ENCODE results near the gene TPTE2. TPM values are rescaled to one million over a fixed set of nuclear protein-coding genes. Genes with fewer than 3 reads are reported as not detected.
A peak's percentile ranks its signal among the peaks of the same experiment; 100 is the strongest.

TPTE2 gene
- polyA plus RNA-seq, 2 of the 4 experiments (the other 2 are of a cell fraction): not detected

DNA sequence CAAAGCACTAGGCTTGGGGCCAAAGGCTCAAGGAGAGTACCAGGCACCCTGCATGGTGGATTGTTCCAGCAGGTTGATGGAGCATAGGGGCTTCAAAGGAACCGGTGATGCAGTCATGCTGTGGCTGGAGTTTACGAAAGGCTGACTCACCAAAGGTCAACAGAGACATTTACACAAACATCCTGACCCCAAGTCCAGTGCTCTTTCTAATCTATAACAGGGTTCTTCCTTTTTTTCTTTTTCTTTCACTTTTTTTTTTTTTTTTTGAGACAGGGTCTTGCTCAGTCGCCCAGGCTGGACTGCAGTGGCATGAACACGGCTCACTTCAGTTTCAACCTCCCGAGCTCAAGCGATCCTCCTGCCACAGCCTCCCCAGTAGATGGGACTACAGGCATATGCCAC lies 35.6 kb upstream of the TPTE2 start (continued):
- no peak for TF ChIP-seq ZNF302 (CRISPR knock-in tag; IDR thresholded peaks at IDR 0.05)
- TF ChIP-seq, protein P1, sequence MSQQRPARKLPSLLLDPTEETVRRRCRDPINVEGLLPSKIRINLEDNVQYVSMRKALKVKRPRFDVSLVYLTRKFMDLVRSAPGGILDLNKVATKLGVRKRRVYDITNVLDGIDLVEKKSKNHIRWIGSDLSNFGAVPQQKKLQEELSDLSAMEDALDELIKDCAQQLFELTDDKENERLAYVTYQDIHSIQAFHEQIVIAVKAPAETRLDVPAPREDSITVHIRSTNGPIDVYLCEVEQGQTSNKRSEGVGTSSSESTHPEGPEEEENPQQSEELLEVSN (IDR thresholded peaks at IDR 0.05; ENCODE audit: borderline replicate concordance, low read depth): no peak
- no peak for TF ChIP-seq POLR2AphosphoS2 (conservative IDR thresholded peaks at IDR 0.05; ENCODE audit: low read length)
- TF ChIP-seq RAD21 (conservative IDR thresholded peaks at IDR 0.05 in 1 of 2, IDR thresholded peaks at IDR 0.05 in 1 of 2): no peak
- no peak for TF ChIP-seq CHD4 (IDR thresholded peaks at IDR 0.05; ENCODE audit: borderline replicate concordance)
- no peak for TF ChIP-seq POLR2A (IDR thresholded peaks at IDR 0.05; ENCODE audit: low read length)
- no peak for TF ChIP-seq HOXB5 (CRISPR knock-in tag; IDR thresholded peaks at IDR 0.05)
- TF ChIP-seq KDM1A (IDR thresholded peaks at IDR 0.05; ENCODE audit: low read depth): no peak
- peak in 1 of 2 experiments; percentile 56; a peak in 2 of 4 replicates for TF ChIP-seq CEBPB (IDR thresholded peaks at IDR 0.05)
- no peak for TF ChIP-seq RFX5 (IDR thresholded peaks at IDR 0.05)

DNA sequence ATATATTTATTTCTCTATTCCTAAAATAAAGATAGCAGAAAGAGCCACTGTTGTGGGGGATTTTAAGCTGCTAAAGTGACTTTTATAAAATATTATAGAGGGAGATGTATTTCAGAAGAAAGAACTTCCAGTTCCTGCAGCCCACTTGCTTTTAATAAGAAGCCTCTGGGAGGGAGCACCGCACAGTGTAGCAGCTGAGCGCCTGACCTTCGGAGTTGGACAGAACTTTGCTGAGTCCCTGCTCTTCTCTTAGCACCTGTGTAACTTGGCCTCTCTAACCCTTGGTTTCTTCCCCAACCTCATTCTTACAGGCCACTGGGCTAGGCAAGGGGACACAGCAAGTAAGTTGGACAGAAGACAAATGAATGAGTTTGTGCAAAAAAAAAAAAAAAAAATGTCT lies 34.8 kb upstream of the TPTE2 start:
- no peak for TF ChIP-seq RNF2 (IDR thresholded peaks at IDR 0.05; ENCODE audit: borderline replicate concordance, low read depth)
- no peak for TF ChIP-seq JUN (IDR thresholded peaks at IDR 0.05)
- no peak for TF ChIP-seq ZC3H11A (IDR thresholded peaks at IDR 0.05)
- no peak for TF ChIP-seq HOXB5 (CRISPR knock-in tag; IDR thresholded peaks at IDR 0.05)
- TF ChIP-seq RARB (CRISPR knock-in tag; IDR thresholded peaks at IDR 0.05): no peak
- no peak for TF ChIP-seq PHF8 (IDR thresholded peaks at IDR 0.05; ENCODE audit: borderline replicate concordance, low read depth)
- no peak for TF ChIP-seq KDM5A (IDR thresholded peaks at IDR 0.05)
- TF ChIP-seq, protein P2, sequence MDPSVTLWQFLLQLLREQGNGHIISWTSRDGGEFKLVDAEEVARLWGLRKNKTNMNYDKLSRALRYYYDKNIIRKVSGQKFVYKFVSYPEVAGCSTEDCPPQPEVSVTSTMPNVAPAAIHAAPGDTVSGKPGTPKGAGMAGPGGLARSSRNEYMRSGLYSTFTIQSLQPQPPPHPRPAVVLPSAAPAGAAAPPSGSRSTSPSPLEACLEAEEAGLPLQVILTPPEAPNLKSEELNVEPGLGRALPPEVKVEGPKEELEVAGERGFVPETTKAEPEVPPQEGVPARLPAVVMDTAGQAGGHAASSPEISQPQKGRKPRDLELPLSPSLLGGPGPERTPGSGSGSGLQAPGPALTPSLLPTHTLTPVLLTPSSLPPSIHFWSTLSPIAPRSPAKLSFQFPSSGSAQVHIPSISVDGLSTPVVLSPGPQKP (IDR thresholded peaks at IDR 0.05; ENCODE audit: low read depth, low read length): no peak
- TF ChIP-seq RAD21 (conservative IDR thresholded peaks at IDR 0.05 in 1 of 2, IDR thresholded peaks at IDR 0.05 in 1 of 2): no peak
- TF ChIP-seq GATA3 (IDR thresholded peaks at IDR 0.05; ENCODE audit: borderline replicate concordance): no peak
- TF ChIP-seq, protein P3, sequence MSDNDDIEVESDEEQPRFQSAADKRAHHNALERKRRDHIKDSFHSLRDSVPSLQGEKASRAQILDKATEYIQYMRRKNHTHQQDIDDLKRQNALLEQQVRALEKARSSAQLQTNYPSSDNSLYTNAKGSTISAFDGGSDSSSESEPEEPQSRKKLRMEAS (IDR thresholded peaks at IDR 0.05): no peak
- no peak for TF ChIP-seq ZFP36 (IDR thresholded peaks at IDR 0.05; ENCODE audit: borderline replicate concordance, partially characterized antibody)
- no peak for TF ChIP-seq CBX2 (IDR thresholded peaks at IDR 0.05; ENCODE audit: borderline replicate concordance, low read depth)
- ChIA-PET POLR2A (no interaction called here), CTCF (interaction anchor here (0.8 to 4.7 kb wide), 2 partner anchors 8 to 221 kb away, joined by 3 to 22 read pairs; no protein-coding TSS in a partner anchor)

DNA sequence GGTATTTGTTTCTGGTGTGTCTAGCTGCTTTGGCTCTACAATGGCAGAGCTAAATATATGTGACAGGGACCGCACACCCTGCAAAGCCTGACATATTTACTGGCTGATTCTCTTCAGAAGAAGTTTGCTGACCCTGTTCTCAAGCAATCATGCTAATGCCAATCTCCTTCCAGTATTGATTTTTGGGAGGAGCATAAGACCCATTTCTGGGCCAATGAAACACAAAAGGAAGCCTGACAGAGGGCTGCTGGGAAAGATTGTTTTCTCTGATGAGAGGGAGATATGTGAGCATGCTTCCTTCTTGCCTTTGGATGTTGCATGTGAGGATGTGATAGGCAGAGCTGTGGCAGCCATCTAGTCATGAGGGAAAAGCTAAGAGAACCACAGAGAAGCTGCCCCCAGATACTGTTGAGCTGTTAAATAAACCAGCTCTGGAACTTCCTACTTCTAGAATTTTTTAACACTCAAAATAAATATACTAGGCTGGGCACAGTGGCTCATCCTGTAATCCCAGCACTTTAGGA lies 31.4 kb upstream of the TPTE2 start:
- no peak for TF ChIP-seq KDM5A (IDR thresholded peaks at IDR 0.05)
- TF ChIP-seq, protein P4, sequence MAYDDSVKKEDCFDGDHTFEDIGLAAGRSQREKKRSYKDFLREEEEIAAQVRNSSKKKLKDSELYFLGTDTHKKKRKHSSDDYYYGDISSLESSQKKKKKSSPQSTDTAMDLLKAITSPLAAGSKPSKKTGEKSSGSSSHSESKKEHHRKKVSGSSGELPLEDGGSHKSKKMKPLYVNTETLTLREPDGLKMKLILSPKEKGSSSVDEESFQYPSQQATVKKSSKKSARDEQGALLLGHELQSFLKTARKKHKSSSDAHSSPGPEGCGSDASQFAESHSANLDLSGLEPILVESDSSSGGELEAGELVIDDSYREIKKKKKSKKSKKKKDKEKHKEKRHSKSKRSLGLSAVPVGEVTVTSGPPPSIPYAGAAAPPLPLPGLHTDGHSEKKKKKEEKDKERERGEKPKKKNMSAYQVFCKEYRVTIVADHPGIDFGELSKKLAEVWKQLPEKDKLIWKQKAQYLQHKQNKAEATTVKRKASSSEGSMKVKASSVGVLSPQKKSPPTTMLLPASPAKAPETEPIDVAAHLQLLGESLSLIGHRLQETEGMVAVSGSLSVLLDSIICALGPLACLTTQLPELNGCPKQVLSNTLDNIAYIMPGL (CRISPR knock-in tag; IDR thresholded peaks at IDR 0.05; ENCODE audit: borderline replicate concordance): no peak
- no peak for TF ChIP-seq NR3C1 (IDR thresholded peaks at IDR 0.05)
- TF ChIP-seq, protein P2 (IDR thresholded peaks at IDR 0.05; ENCODE audit: low read depth, low read length): no peak
- no peak for TF ChIP-seq HDAC2 (IDR thresholded peaks at IDR 0.05)
- no peaks in the 10 kb centered on the region for H3K9me3 ChIP-seq
- WGBS (ENCODE audit: missing lambda C conversion rate): 100% methylated on average over 1 of the region's 1 CpG
- POLR2A ChIA-PET: no interaction called here
- no peak for DNase-seq (ENCODE audit: low read depth in 1 of 2, low spot score in 1 of 2)
- H3K4me3 ChIP-seq: no peak overlapping the region
- no peak for ATAC-seq
- H3K4me1 ChIP-seq: peaks cover 28% of the 10 kb centered on the region
- CTCF ChIA-PET: interaction anchor here (0.5 to 1.3 kb wide), 2 partner anchors 27 to 350 kb away, joined by 3 to 4 read pairs; no protein-coding TSS in a partner anchor
- no peak for FAIRE-seq
- no peak overlapping the region for H3K27ac ChIP-seq
- no peak overlapping the region for H3K4me2 ChIP-seq

More for the DNA sequence above, 34.8 kb upstream of the TPTE2 start:
- no peaks in the 10 kb centered on the region for H3K9me3 ChIP-seq
- ATAC-seq (no peak; a peak in 1 of 6 replicates), DNase-seq (ENCODE audit: low read depth in 1 of 2, low spot score in 1 of 2) (no peak), FAIRE-seq (no peak)
- peak overlapping the region; percentile 72; the same call in 2 of the 3 replicates for H3K4me2 ChIP-seq
- peak overlapping the region; percentile 74 to 88; a peak in 5 of 6 replicates for H3K27ac ChIP-seq
- no peak overlapping the region for H3K4me3 ChIP-seq
- WGBS (ENCODE audit: missing lambda C conversion rate): 88% methylated on average over 3 of the region's 3 CpGs
- peaks cover 37% of the 10 kb centered on the region for H3K4me1 ChIP-seq
